DOHH2 (cell line): ENCODE results near the gene DUSP12.

Experiments used
- CTCF ChIP-seq: fragments of 200-600 bp; sonication (generic); IDR thresholded peaks from one replicate; pipeline ENCODE4 v1.5.1; 2014; ENCODE audit warnings: antibody characterized with exemption, mild to moderate bottlenecking, low read depth, low read length; ENCODE audit not compliant: poor library complexity, severe bottlenecking
- EZH2phosphoT487 ChIP-seq: fragments of 200-600 bp; sonication (generic); IDR thresholded peaks from 2 replicates; pipeline ENCODE4 v1.6.1; 2017; ENCODE audit warnings: borderline replicate concordance, mild to moderate bottlenecking, antibody characterized with exemption, low read length, moderate library complexity, mixed read lengths

- TF ChIP-seq CTCF (no peak), EZH2phosphoT487 (no peak)
Measured at GRCh38 chr1:161771161-161771560, 21.6 kb downstream of the DUSP12 start.
